GM23338 (cell line): ENCODE data around the gene TNFAIP1. TPM values are rescaled to one million over a fixed set of nuclear protein-coding genes. Genes with fewer than 3 reads are reported as not detected.

Source experiments
- ATAC-seq: fragments of 200-7000 bp; cut with Tn5 transposase; 3 replicates; pipeline ENCODE4 v1.9.1; 2020
- DNase-seq: peaks from one replicate; pipeline ENCODE4 v3.0.0-alpha.2; 2015; ENCODE audit warnings: low spot score
- H2AFZ ChIP-seq: fragments of 200-600 bp; sonication (generic); 2 replicates; pipeline ENCODE4 v1.8.0; 2016; ENCODE audit warnings: antibody characterized with exemption, mild to moderate bottlenecking, moderate library complexity
- H3F3A ChIP-seq: fragments of 200-600 bp; sonication (generic); replicated peaks from 2 replicates; pipeline ENCODE4 v1.8.0; 2017; ENCODE audit warnings: antibody characterized with exemption, mixed run types, low read depth
- H3K27ac ChIP-seq: fragments of 200-600 bp; sonication (generic); 2 replicates; pipeline ENCODE4 v1.6.1; 2016; ENCODE audit warnings: low read depth
- H3K27me3 ChIP-seq: fragments of 200-600 bp; sonication (generic); 2 replicates; pipeline ENCODE4 v1.8.0; 2016; ENCODE audit warnings: mild to moderate bottlenecking, mixed run types, moderate library complexity; ENCODE audit not compliant: insufficient read depth
- H3K36me3 ChIP-seq: fragments of 200-600 bp; sonication (generic); 2 replicates; pipeline ENCODE4 v1.8.0; 2016; ENCODE audit warnings: mild to moderate bottlenecking; ENCODE audit not compliant: insufficient read depth
- H3K4me1 ChIP-seq: fragments of 200-600 bp; sonication (generic); 2 replicates; pipeline ENCODE4 v1.8.0; 2016; ENCODE audit warnings: mild to moderate bottlenecking, moderate library complexity; ENCODE audit not compliant: insufficient read depth
- H3K4me2 ChIP-seq: fragments of 200-600 bp; sonication (generic); 2 replicates; pipeline ENCODE4 v1.7.1; 2017; ENCODE audit warnings: mixed run types
- H3K4me3 ChIP-seq: fragments of 200-600 bp; sonication (generic); 2 replicates; pipeline ENCODE4 v1.6.1; 2016; ENCODE audit warnings: mixed run types
- H3K79me2 ChIP-seq: fragments of 200-600 bp; sonication (generic); replicated peaks from 2 replicates; pipeline ENCODE4 v1.8.0; 2017; ENCODE audit warnings: mild to moderate bottlenecking; ENCODE audit not compliant: insufficient read depth
- H3K9me2 ChIP-seq: fragments of 200-600 bp; sonication (generic); 2 replicates; pipeline ENCODE4 v1.8.0; 2017; ENCODE audit not compliant: insufficient read depth
- H4K20me1 ChIP-seq: fragments of 200-600 bp; sonication (generic); replicated peaks from 2 replicates; pipeline ENCODE4 v1.8.0; 2017; ENCODE audit warnings: mild to moderate bottlenecking; ENCODE audit not compliant: insufficient read depth
- H3K27ac Mint-ChIP-seq: 2 replicates; pipeline ENCODE4 v1.8.0; 2020; ENCODE audit warnings: inconsistent platforms, mild to moderate bottlenecking, moderate library complexity, mixed read lengths
- H3K27me3 Mint-ChIP-seq: 3 replicates; pipeline ENCODE4 v1.8.0; 2022; ENCODE audit warnings: low read depth, mild to moderate bottlenecking, moderate library complexity, mixed read lengths, inconsistent platforms; ENCODE audit not compliant: insufficient read depth, poor library complexity
- H3K36me3 Mint-ChIP-seq: 3 replicates; pipeline ENCODE4 v1.8.0; 2021; ENCODE audit warnings: low read depth, mild to moderate bottlenecking, inconsistent platforms, moderate library complexity, mixed read lengths
- H3K4me1 Mint-ChIP-seq: 3 replicates; pipeline ENCODE4 v1.8.0; 2020; ENCODE audit warnings: mild to moderate bottlenecking, inconsistent platforms, mixed read lengths
- H3K4me3 Mint-ChIP-seq: 3 replicates; pipeline ENCODE4 v1.8.0; 2021; ENCODE audit warnings: moderate library complexity, mild to moderate bottlenecking, inconsistent platforms, mixed read lengths
- H3K9me3 Mint-ChIP-seq: 3 replicates; pipeline ENCODE4 v1.8.0; 2020; ENCODE audit warnings: moderate library complexity, mild to moderate bottlenecking, inconsistent platforms, mixed read lengths
- CREB1 ChIP-seq: fragments of 250-450 bp; sonication (Bioruptor Pico); IDR thresholded peaks from 2 replicates; pipeline ENCODE4 v1.5.0; 2020; ENCODE audit warnings: low read depth, mild to moderate bottlenecking, moderate library complexity
- ETS1 ChIP-seq: IDR thresholded peaks from 2 replicates; pipeline ENCODE4 v1.6.1; 2016; ENCODE audit warnings: antibody characterized with exemption
- EZH2 ChIP-seq: fragments of 200-600 bp; sonication (generic); IDR thresholded peaks from one replicate; pipeline ENCODE4 v1.8.0; 2017; ENCODE audit warnings: antibody characterized with exemption, mild to moderate bottlenecking, low read depth; ENCODE audit not compliant: unreplicated experiment
- EZH2phosphoT487 ChIP-seq: fragments of 200-600 bp; sonication (generic); IDR thresholded peaks from one replicate; pipeline ENCODE4 v1.8.1; 2018; ENCODE audit warnings: antibody characterized with exemption; ENCODE audit not compliant: unreplicated experiment
- JUNB ChIP-seq: IDR thresholded peaks from one replicate; pipeline ENCODE4 v1.6.1; 2016; ENCODE audit warnings: antibody characterized with exemption; ENCODE audit not compliant: unreplicated experiment
- NANOG ChIP-seq: IDR thresholded peaks from 2 replicates; pipeline ENCODE4 v1.6.1; 2016; ENCODE audit warnings: antibody characterized with exemption, borderline replicate concordance
- POLR2AphosphoS5 ChIP-seq: IDR thresholded peaks from 2 replicates; pipeline ENCODE4 v1.6.1; 2016; ENCODE audit warnings: antibody characterized with exemption, low read depth
- STAT1 ChIP-seq: IDR thresholded peaks from one replicate; pipeline ENCODE4 v1.6.1; 2016; ENCODE audit warnings: antibody characterized with exemption; ENCODE audit not compliant: unreplicated experiment
- ZNF114 ChIP-seq: fragments of 250-450 bp; sonication (Bioruptor Pico); IDR thresholded peaks from 2 replicates; pipeline ENCODE4 v1.5.0; 2020; ENCODE audit warnings: mild to moderate bottlenecking, moderate library complexity
- ZNF331 ChIP-seq: fragments of 250-450 bp; sonication (Bioruptor Pico); IDR thresholded peaks from 2 replicates; pipeline ENCODE4 v1.5.0; 2020; ENCODE audit warnings: low read depth, mild to moderate bottlenecking, moderate library complexity
- ZNF462 ChIP-seq: fragments of 250-450 bp; sonication (Bioruptor Pico); IDR thresholded peaks from 2 replicates; pipeline ENCODE4 v1.5.0; 2020; ENCODE audit warnings: mild to moderate bottlenecking, moderate library complexity
- polyA plus RNA-seq: library from polyadenylated mRNA; unstranded; fragments of >200 nt; fragmentation: Nextera tagmentation; extraction: Ambion mirVana; gene quantifications from 2 replicates; pipeline ENCODE4 v1.2.1, GENCODE V29; 2016
- total RNA-seq: library from RNA; depleted of rRNA; stranded (reverse); fragments of >200 nt; shearing (Covaris generic); gene quantifications from 2 replicates; pipeline ENCODE4 v1.2.3, GENCODE V29; 2014
- TF ChIP-seq, protein P1 (sequence below): IDR thresholded peaks from one replicate; pipeline ENCODE4 v1.6.1; 2018; ENCODE audit warnings: antibody characterized with exemption; ENCODE audit not compliant: unreplicated experiment
- TF ChIP-seq, protein P2 (sequence below), 2 experiments: fragments of 200-600 bp in 1 of 2; sonication (generic) in 1 of 2; conservative IDR thresholded peaks; 2 replicates each; pipeline versions ENCODE4 v1.5.1 to v1.6.1; 2016 to 2017; ENCODE audit warnings: antibody characterized with exemption in 2 of 2, low read depth in 2 of 2, mild to moderate bottlenecking in 2 of 2, moderate library complexity in 1 of 2

Gene TNFAIP1
- total and polyA plus RNA-seq, 2 experiments from 2014 or later = 6.3 to 13.1 TPM

DNA sequence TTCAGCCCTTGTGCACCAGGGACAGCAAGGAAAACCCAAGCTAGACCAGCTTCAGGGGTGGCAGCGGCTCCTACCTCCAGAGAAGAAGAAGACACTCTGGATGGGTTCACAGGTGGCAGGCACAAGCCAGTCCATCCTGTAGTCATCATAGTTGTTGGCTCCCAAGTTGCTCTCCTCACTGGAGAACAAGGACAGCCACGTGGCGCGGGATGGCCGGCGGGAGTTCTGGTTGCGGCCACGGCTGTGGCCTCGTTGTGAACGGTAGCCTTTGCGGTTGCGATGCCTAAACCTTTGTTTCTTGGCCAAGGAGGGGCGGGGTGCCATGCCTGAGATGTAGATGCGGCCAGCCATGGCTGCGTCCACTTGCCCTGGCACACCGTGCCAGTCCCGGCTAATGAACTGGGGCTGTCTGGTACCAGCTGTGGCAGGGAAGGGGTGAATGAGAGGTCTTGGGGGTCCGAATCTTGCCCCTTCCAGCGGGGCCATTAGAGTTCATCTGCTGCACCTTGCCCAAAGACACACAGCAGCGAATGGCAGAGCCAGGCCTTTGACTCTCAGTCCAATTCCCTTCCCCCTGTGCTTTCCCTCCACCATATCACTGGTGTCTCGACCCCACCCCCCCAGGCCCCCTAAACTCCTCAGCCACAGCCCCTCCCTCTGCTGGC is 32.2 kb downstream of the TNFAIP1 start:
- no peak overlapping the region for H2AFZ ChIP-seq
- no peaks in the 10 kb centered on the region for H3K79me2 ChIP-seq
- no peak for ATAC-seq
- 0 out of 2 replicates have a peak, but pooled peaks cover 1% of the 10 kb centered on the region for H4K20me1 ChIP-seq
- H3K4me2 ChIP-seq = no peak overlapping the region
- Mint-ChIP-seq H3K27me3 (peaks cover 20% of the 10 kb centered on the region), H3K9me3 (no peaks in the 10 kb centered on the region), H3K4me3 (no peak overlapping the region), H3K4me1 (peaks cover 14% of the 10 kb centered on the region), H3K27ac (no peak overlapping the region), H3K36me3 (0 out of 3 replicates have a peak, but pooled peaks cover 2% of the 10 kb centered on the region)
- H3F3A ChIP-seq = no peaks in the 10 kb centered on the region; the same call in 1 of the 2 replicates
- H3K27me3 ChIP-seq = peaks cover 6% of the 10 kb centered on the region
- no peak for TF ChIP-seq ETS1
- TF ChIP-seq, protein P1, sequence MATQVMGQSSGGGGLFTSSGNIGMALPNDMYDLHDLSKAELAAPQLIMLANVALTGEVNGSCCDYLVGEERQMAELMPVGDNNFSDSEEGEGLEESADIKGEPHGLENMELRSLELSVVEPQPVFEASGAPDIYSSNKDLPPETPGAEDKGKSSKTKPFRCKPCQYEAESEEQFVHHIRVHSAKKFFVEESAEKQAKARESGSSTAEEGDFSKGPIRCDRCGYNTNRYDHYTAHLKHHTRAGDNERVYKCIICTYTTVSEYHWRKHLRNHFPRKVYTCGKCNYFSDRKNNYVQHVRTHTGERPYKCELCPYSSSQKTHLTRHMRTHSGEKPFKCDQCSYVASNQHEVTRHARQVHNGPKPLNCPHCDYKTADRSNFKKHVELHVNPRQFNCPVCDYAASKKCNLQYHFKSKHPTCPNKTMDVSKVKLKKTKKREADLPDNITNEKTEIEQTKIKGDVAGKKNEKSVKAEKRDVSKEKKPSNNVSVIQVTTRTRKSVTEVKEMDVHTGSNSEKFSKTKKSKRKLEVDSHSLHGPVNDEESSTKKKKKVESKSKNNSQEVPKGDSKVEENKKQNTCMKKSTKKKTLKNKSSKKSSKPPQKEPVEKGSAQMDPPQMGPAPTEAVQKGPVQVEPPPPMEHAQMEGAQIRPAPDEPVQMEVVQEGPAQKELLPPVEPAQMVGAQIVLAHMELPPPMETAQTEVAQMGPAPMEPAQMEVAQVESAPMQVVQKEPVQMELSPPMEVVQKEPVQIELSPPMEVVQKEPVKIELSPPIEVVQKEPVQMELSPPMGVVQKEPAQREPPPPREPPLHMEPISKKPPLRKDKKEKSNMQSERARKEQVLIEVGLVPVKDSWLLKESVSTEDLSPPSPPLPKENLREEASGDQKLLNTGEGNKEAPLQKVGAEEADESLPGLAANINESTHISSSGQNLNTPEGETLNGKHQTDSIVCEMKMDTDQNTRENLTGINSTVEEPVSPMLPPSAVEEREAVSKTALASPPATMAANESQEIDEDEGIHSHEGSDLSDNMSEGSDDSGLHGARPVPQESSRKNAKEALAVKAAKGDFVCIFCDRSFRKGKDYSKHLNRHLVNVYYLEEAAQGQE = no peak
- TF ChIP-seq ZNF331 = no peak
- TF ChIP-seq ZNF114 (CRISPR knock-in tag) = no peak
- TF ChIP-seq, protein P2, sequence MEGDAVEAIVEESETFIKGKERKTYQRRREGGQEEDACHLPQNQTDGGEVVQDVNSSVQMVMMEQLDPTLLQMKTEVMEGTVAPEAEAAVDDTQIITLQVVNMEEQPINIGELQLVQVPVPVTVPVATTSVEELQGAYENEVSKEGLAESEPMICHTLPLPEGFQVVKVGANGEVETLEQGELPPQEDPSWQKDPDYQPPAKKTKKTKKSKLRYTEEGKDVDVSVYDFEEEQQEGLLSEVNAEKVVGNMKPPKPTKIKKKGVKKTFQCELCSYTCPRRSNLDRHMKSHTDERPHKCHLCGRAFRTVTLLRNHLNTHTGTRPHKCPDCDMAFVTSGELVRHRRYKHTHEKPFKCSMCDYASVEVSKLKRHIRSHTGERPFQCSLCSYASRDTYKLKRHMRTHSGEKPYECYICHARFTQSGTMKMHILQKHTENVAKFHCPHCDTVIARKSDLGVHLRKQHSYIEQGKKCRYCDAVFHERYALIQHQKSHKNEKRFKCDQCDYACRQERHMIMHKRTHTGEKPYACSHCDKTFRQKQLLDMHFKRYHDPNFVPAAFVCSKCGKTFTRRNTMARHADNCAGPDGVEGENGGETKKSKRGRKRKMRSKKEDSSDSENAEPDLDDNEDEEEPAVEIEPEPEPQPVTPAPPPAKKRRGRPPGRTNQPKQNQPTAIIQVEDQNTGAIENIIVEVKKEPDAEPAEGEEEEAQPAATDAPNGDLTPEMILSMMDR (conservative IDR thresholded peaks at IDR 0.05; ENCODE audit: low read depth in 2 of 2) = no peak
- no peak for TF ChIP-seq ZNF462
- TF ChIP-seq POLR2AphosphoS5 = no peak
- no peak for TF ChIP-seq STAT1
- no peak for TF ChIP-seq EZH2
- no peak for TF ChIP-seq JUNB
- no peak for TF ChIP-seq NANOG
- no peak for TF ChIP-seq CREB1 (CRISPR knock-in tag)
- no peak for TF ChIP-seq EZH2phosphoT487
- H3K27ac ChIP-seq = no peak overlapping the region
- H3K36me3 ChIP-seq = no peaks in the 10 kb centered on the region
- no peak for DNase-seq
- H3K4me1 ChIP-seq = peaks cover 9% of the 10 kb centered on the region; the same call in 1 of the 2 replicates
- no peak overlapping the region for H3K4me3 ChIP-seq
- no peaks in the 10 kb centered on the region for H3K9me2 ChIP-seq
